Transverse colon (tissue), 4 donors: ENCODE results near the gene DLX2.

ENCODE experiments used
- EP300 ChIP-seq: sonication (generic); formaldehyde crosslinking; IDR thresholded peaks from one replicate; pipeline ENCODE4 v1.6.1; 2017; ENCODE audit warnings: antibody characterized with exemption, low read depth
- POLR2A ChIP-seq: fragments of 450-650 bp; IDR thresholded peaks from one replicate; pipeline ENCODE4 v1.6.1; 2016; ENCODE audit warnings: antibody characterized with exemption, mild to moderate bottlenecking, moderate library complexity
- POLR2AphosphoS5 ChIP-seq, 3 donors: sonication (generic); formaldehyde crosslinking; IDR thresholded peaks; one replicate each; pipeline ENCODE4 v1.6.1; 2016; ENCODE audit warnings: antibody characterized with exemption in 3 of 3
- TF ChIP-seq, protein P1 (sequence below), 5 experiments: fragments of 200-600 bp in 3 of 5; fragments of 450-650 bp in 2 of 5; sonication (generic) in 3 of 5; IDR thresholded peaks; 1 replicate in 2 of 5; 2 replicates in 3 of 5; pipeline ENCODE4 v1.5.1; 2016 to 2017; ENCODE audit warnings: antibody characterized with exemption in 5 of 5, inconsistent platforms in 3 of 5, mild to moderate bottlenecking in 2 of 5, moderate library complexity in 1 of 5

DNA sequence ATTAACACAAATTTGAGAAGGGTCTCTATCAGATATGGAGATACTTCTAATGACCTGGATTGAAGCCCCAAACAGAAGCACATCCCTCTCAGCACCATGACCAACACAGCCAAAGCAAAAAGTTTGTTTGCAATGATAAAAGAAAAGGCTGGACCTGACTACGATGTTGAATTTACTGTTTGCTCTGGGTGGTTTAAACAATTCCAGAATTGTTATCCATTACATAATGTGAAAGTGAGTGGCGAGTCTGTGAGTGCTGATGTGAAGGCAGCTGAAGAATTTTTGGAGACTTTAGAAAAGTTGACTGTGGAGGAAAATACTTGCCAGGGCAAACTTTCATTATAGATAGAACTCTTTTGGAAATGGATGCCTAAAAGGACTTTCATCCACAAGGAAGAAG is 17.4 kb upstream of the DLX2 start:
- TF ChIP-seq, protein P1, sequence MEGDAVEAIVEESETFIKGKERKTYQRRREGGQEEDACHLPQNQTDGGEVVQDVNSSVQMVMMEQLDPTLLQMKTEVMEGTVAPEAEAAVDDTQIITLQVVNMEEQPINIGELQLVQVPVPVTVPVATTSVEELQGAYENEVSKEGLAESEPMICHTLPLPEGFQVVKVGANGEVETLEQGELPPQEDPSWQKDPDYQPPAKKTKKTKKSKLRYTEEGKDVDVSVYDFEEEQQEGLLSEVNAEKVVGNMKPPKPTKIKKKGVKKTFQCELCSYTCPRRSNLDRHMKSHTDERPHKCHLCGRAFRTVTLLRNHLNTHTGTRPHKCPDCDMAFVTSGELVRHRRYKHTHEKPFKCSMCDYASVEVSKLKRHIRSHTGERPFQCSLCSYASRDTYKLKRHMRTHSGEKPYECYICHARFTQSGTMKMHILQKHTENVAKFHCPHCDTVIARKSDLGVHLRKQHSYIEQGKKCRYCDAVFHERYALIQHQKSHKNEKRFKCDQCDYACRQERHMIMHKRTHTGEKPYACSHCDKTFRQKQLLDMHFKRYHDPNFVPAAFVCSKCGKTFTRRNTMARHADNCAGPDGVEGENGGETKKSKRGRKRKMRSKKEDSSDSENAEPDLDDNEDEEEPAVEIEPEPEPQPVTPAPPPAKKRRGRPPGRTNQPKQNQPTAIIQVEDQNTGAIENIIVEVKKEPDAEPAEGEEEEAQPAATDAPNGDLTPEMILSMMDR (IDR thresholded peaks at IDR 0.05) = no peak
- TF ChIP-seq POLR2A (no peak), POLR2AphosphoS5 (IDR thresholded peaks at IDR 0.05) (no peak), EP300 (no peak)
